Measurements from ENCODE around the gene TRAPPC2L. TPM values are rescaled to one million over a fixed set of nuclear protein-coding genes. Genes with fewer than 3 reads are reported as not detected.

Gene TRAPPC2L
- total RNA-seq, 2 experiments from 2014 or later: 27.6 to 44.9 TPM

- intact Hi-C loops (cut with micrococcal nuclease; ENCODE audit: unreplicated experiment): no loop called here
- Histone ChIP-seq H3K4me1 (ENCODE audit: insufficient read depth, low read length, poor library complexity, severe bottlenecking) (peaks cover 8% of the 10 kb centered on the region), H3K27ac (ENCODE audit: low read depth, low read length, poor library complexity, severe bottlenecking) (no peak overlapping the region), H4K20me1 (ENCODE audit: insufficient read depth, low read length) (no peaks in the 10 kb centered on the region), H3K9me3 (ENCODE audit: low read length) (no peaks in the 10 kb centered on the region), H3K79me2 (ENCODE audit: insufficient read depth, low read depth, low read length) (no peaks in the 10 kb centered on the region), H3K9me2 (ENCODE audit: insufficient read depth, low read length) (no peaks in the 10 kb centered on the region), H3K4me2 (ENCODE audit: low read length) (no peak overlapping the region), H3K4me3 (ENCODE audit: low read depth, low read length, poor library complexity, severe bottlenecking) (no peak overlapping the region), H3K36me3 (ENCODE audit: insufficient read depth, low read length) (peaks cover 5% of the 10 kb centered on the region; the same call in 1 of the 2 replicates), H2AFZ (ENCODE audit: low read length) (no peak overlapping the region)
- ChIA-PET POLR2A (no interaction called here), CTCF (ENCODE audit: unreplicated experiment) (no interaction called here)
- DNase-seq (ENCODE audit: low spot score): no peak
- no TSS peak for BruUV-seq (replicated peaks)
- TF ChIP-seq EZH2phosphoT487 (IDR thresholded peaks at IDR 0.05; ENCODE audit: borderline replicate concordance, low read depth, low read length) (no peak), CTCF (conservative IDR thresholded peaks at IDR 0.05; ENCODE audit: low read length) (no peak)
Measured at GRCh38 chr16:88911946-88912310, 55.0 kb downstream of the TRAPPC2L start.

Other genes starting within 250 kb of the TRAPPC2L start
- not detected in 2 replicates for gene IL17C, start 218.6 kb upstream of the TRAPPC2L start, total RNA-seq (2014; rRNA removed; shearing (Covaris generic))
- 0.50 and 0.86 TPM in 2 replicates for gene IL17C, start 218.6 kb upstream of the TRAPPC2L start, total RNA-seq (2022)
- gene CYBA, start 206.1 kb upstream of the TRAPPC2L start, total RNA-seq (2014; rRNA removed; shearing (Covaris generic)): 601 and 647 TPM in 2 replicates
- 315 and 359 TPM in 2 replicates for gene CYBA, start 206.1 kb upstream of the TRAPPC2L start, total RNA-seq (2022)
- 65.6 and 74.4 TPM in 2 replicates for gene MVD, start 194.0 kb upstream of the TRAPPC2L start, total RNA-seq (2014; rRNA removed; shearing (Covaris generic))
- gene MVD, start 194.0 kb upstream of the TRAPPC2L start, total RNA-seq (2022): 136 and 158 TPM in 2 replicates
- gene SNAI3, start 170.6 kb upstream of the TRAPPC2L start, total RNA-seq (2014; rRNA removed; shearing (Covaris generic)): 2.4 and 3.1 TPM in 2 replicates
- 1.6 and 3.3 TPM in 2 replicates for gene SNAI3, start 170.6 kb upstream of the TRAPPC2L start, total RNA-seq (2022)
- 39.2 and 52.4 TPM in 2 replicates for gene RNF166, start 150.7 kb upstream of the TRAPPC2L start, total RNA-seq (2014; rRNA removed; shearing (Covaris generic))
- 40.3 and 56.2 TPM in 2 replicates for gene RNF166, start 150.7 kb upstream of the TRAPPC2L start, total RNA-seq (2022)
- 18.5 and 21.9 TPM in 2 replicates for gene CTU2, start 150.6 kb upstream of the TRAPPC2L start, total RNA-seq (2014; rRNA removed; shearing (Covaris generic))
- gene CTU2, start 150.6 kb upstream of the TRAPPC2L start, total RNA-seq (2022): 23.3 and 24.4 TPM in 2 replicates
- gene PIEZO1, start 71.9 kb upstream of the TRAPPC2L start, total RNA-seq (2014; rRNA removed; shearing (Covaris generic)): 123 and 144 TPM in 2 replicates
- gene PIEZO1, start 71.9 kb upstream of the TRAPPC2L start, total RNA-seq (2022): 154 and 157 TPM in 2 replicates
- 82.7 and 90.2 TPM in 2 replicates for gene CDT1, start 53.3 kb upstream of the TRAPPC2L start, total RNA-seq (2014; rRNA removed; shearing (Covaris generic))
- gene CDT1, start 53.3 kb upstream of the TRAPPC2L start, total RNA-seq (2022): 108 and 150 TPM in 2 replicates
- gene APRT, start 45.2 kb upstream of the TRAPPC2L start, total RNA-seq (2014; rRNA removed; shearing (Covaris generic)): 168 and 216 TPM in 2 replicates
- gene APRT, start 45.2 kb upstream of the TRAPPC2L start, total RNA-seq (2022): 118 and 151 TPM in 2 replicates
- gene GALNS, start 180 bp upstream of the TRAPPC2L start, total RNA-seq (2014; rRNA removed; shearing (Covaris generic)): 17.2 and 18.5 TPM in 2 replicates
- 44.7 and 49.0 TPM in 2 replicates for gene GALNS, start 180 bp upstream of the TRAPPC2L start, total RNA-seq (2022)
- gene PABPN1L, start 9.5 kb downstream of the TRAPPC2L start, total RNA-seq (2014; rRNA removed; shearing (Covaris generic)): not detected in 2 replicates
- 0.38 TPM in 1 of 2 replicates, not detected in the other for gene PABPN1L, start 9.5 kb downstream of the TRAPPC2L start, total RNA-seq (2022)
- 1.1 and 2.2 TPM in 2 replicates for gene CBFA2T3, start 120.1 kb downstream of the TRAPPC2L start, total RNA-seq (2014; rRNA removed; shearing (Covaris generic))
- 30.8 and 48.0 TPM in 2 replicates for gene CBFA2T3, start 120.1 kb downstream of the TRAPPC2L start, total RNA-seq (2022)
- 97.9 and 112 TPM in 2 replicates for gene ACSF3, start 236.7 kb downstream of the TRAPPC2L start, total RNA-seq (2014; rRNA removed; shearing (Covaris generic))
- 143 and 149 TPM in 2 replicates for gene ACSF3, start 236.7 kb downstream of the TRAPPC2L start, total RNA-seq (2022)